GM21528 (cell line): Measurements from ENCODE around the gene HDAC4.

ENCODE experiments used
- ATAC-seq: cut with Tn5 transposase; IDR thresholded peaks from one replicate; pipeline ENCODE4 v1.9.1; 2021; ENCODE audit warnings: mild to moderate bottlenecking, moderate library complexity; ENCODE audit not compliant: unreplicated experiment, low FRiP score

Gene HDAC4

GRCh38 chr2:239329972-239330572 lies 70.7 kb downstream of the HDAC4 start:
- ATAC-seq = no peak

- no peak for ATAC-seq
Measured at GRCh38 chr2:239329284-239329971, 71.4 kb downstream of the HDAC4 start.

- no peak for ATAC-seq
Measured at GRCh38 chr2:239328351-239329191, 72.2 kb downstream of the HDAC4 start.

GRCh38 chr2:239327536-239328350 lies 73.1 kb downstream of the HDAC4 start:
- ATAC-seq = no peak

- no peak for ATAC-seq
Measured at GRCh38 chr2:239326831-239327535, 73.8 kb downstream of the HDAC4 start.

- ATAC-seq = no peak
Measured at GRCh38 chr2:239324456-239324855, 76.4 kb downstream of the HDAC4 start.

GRCh38 chr2:239323447-239323846 lies 77.4 kb downstream of the HDAC4 start:
- no peak for ATAC-seq

- ATAC-seq = no peak
Measured at GRCh38 chr2:239322416-239323086, 78.3 kb downstream of the HDAC4 start.

GRCh38 chr2:239321596-239322415 lies 79.0 kb downstream of the HDAC4 start:
- ATAC-seq = no peak

- ATAC-seq = no peak
Measured at GRCh38 chr2:239318790-239319661, 81.8 kb downstream of the HDAC4 start.

- ATAC-seq = no peak
Measured at GRCh38 chr2:239318151-239318611, 82.6 kb downstream of the HDAC4 start.

GRCh38 chr2:239316562-239317465 lies 84.0 kb downstream of the HDAC4 start:
- no peak for ATAC-seq

- ATAC-seq = no peak
Measured at GRCh38 chr2:239315308-239315707, 85.5 kb downstream of the HDAC4 start.

- ATAC-seq = no peak
Measured at GRCh38 chr2:239313776-239314175, 87.0 kb downstream of the HDAC4 start.

GRCh38 chr2:239312741-239313667 lies 87.8 kb downstream of the HDAC4 start:
- ATAC-seq = no peak
